ENCODE results near the gene TAC1.

TAC1 gene

GRCh38 chr7:97735075-97735474 lies 3.2 kb downstream of the TAC1 start:
- Histone ChIP-seq H3K9ac (ENCODE audit: low read length) (no peak overlapping the region), H3K4me2 (ENCODE audit: low read depth, low read length, poor library complexity, severe bottlenecking) (no peak overlapping the region), H3K9me2 (replicated peaks; ENCODE audit: insufficient read depth, low read length) (no peaks in the 10 kb centered on the region), H3K79me2 (ENCODE audit: insufficient read depth, low read length) (no peaks in the 10 kb centered on the region), H3K27ac (ENCODE audit: low read depth, low read length) (no peak overlapping the region), H3K9me3 (ENCODE audit: insufficient read depth, low read length) (no peaks in the 10 kb centered on the region), H2AFZ (ENCODE audit: low read depth, low read length, severe bottlenecking) (no peak overlapping the region), H3K36me3 (ENCODE audit: low read length) (no peaks in the 10 kb centered on the region), H3F3A (ENCODE audit: insufficient read depth) (no peaks in the 10 kb centered on the region), H3K4me3 (ENCODE audit: insufficient read depth, low read length, poor library complexity, severe bottlenecking) (no peak overlapping the region), H4K20me1 (ENCODE audit: low read depth, low read length) (no peaks in the 10 kb centered on the region), H3K27me3 (ENCODE audit: low read length) (no peaks in the 10 kb centered on the region)
- TF ChIP-seq EZH2phosphoT487 (conservative IDR thresholded peaks at IDR 0.05; ENCODE audit: low read length) = no peak
- TF ChIP-seq, protein P1, sequence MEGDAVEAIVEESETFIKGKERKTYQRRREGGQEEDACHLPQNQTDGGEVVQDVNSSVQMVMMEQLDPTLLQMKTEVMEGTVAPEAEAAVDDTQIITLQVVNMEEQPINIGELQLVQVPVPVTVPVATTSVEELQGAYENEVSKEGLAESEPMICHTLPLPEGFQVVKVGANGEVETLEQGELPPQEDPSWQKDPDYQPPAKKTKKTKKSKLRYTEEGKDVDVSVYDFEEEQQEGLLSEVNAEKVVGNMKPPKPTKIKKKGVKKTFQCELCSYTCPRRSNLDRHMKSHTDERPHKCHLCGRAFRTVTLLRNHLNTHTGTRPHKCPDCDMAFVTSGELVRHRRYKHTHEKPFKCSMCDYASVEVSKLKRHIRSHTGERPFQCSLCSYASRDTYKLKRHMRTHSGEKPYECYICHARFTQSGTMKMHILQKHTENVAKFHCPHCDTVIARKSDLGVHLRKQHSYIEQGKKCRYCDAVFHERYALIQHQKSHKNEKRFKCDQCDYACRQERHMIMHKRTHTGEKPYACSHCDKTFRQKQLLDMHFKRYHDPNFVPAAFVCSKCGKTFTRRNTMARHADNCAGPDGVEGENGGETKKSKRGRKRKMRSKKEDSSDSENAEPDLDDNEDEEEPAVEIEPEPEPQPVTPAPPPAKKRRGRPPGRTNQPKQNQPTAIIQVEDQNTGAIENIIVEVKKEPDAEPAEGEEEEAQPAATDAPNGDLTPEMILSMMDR (IDR thresholded peaks at IDR 0.05; ENCODE audit: insufficient read depth, low read length, poor library complexity, severe bottlenecking) = no peak

DNA sequence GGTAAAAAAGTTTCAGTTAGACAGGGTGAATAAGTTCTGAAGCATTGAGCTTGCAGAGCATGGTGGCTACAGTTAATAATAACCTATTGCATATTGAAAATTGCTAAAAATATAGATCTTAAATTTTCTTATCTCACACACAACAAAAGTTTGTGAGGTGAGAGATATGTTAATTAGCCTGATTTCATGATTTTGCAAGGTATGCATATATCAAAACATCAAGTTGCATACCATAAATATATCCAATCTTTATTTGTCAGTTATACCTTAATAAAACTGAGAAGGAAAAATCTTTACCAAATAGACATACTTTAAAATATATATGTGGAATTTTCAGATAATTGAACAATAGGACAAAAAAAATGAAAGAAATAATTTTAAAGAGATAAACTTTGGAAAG lies 16.6 kb downstream of the TAC1 start:
- Histone ChIP-seq H3K27ac (ENCODE audit: low read depth, low read length) (no peak overlapping the region), H3K79me2 (ENCODE audit: insufficient read depth, low read length) (no peaks in the 10 kb centered on the region), H3K9ac (ENCODE audit: low read length) (no peak overlapping the region), H3K27me3 (ENCODE audit: low read length) (no peaks in the 10 kb centered on the region), H3K36me3 (ENCODE audit: low read length) (no peaks in the 10 kb centered on the region), H2AFZ (ENCODE audit: low read depth, low read length, severe bottlenecking) (no peak overlapping the region), H3K9me3 (ENCODE audit: insufficient read depth, low read length) (no peaks in the 10 kb centered on the region), H3K9me2 (replicated peaks; ENCODE audit: insufficient read depth, low read length) (no peaks in the 10 kb centered on the region), H3K4me3 (ENCODE audit: insufficient read depth, low read length, poor library complexity, severe bottlenecking) (no peak overlapping the region), H4K20me1 (ENCODE audit: low read depth, low read length) (no peaks in the 10 kb centered on the region), H3F3A (ENCODE audit: insufficient read depth) (no peaks in the 10 kb centered on the region), H3K4me2 (ENCODE audit: low read depth, low read length, poor library complexity, severe bottlenecking) (no peak overlapping the region)
- TF ChIP-seq, protein P1 (IDR thresholded peaks at IDR 0.05; ENCODE audit: insufficient read depth, low read length, poor library complexity, severe bottlenecking) = no peak
- no peak for TF ChIP-seq EZH2phosphoT487 (conservative IDR thresholded peaks at IDR 0.05; ENCODE audit: low read length)

GRCh38 chr7:97751566-97751965 lies 19.7 kb downstream of the TAC1 start:
- no peak overlapping the region for H3K27ac ChIP-seq (ENCODE audit: low read depth, low read length)
- no peaks in the 10 kb centered on the region for H3K9me2 ChIP-seq (replicated peaks; ENCODE audit: insufficient read depth, low read length)
- H4K20me1 ChIP-seq (ENCODE audit: low read depth, low read length) = no peaks in the 10 kb centered on the region
- TF ChIP-seq, protein P1 (IDR thresholded peaks at IDR 0.05; ENCODE audit: insufficient read depth, low read length, poor library complexity, severe bottlenecking) = no peak
- TF ChIP-seq EZH2phosphoT487 (conservative IDR thresholded peaks at IDR 0.05; ENCODE audit: low read length) = no peak
- H3K36me3 ChIP-seq (ENCODE audit: low read length) = no peaks in the 10 kb centered on the region
- no peak overlapping the region for H3K9ac ChIP-seq (ENCODE audit: low read length)
- H3K4me3 ChIP-seq (ENCODE audit: insufficient read depth, low read length, poor library complexity, severe bottlenecking) = no peak overlapping the region
- no peaks in the 10 kb centered on the region for H3K27me3 ChIP-seq (ENCODE audit: low read length)
- H3K9me3 ChIP-seq (ENCODE audit: insufficient read depth, low read length) = no peaks in the 10 kb centered on the region
- H3K79me2 ChIP-seq (ENCODE audit: insufficient read depth, low read length) = no peaks in the 10 kb centered on the region
- H3F3A ChIP-seq (ENCODE audit: insufficient read depth) = no peaks in the 10 kb centered on the region
- H3K4me2 ChIP-seq (ENCODE audit: low read depth, low read length, poor library complexity, severe bottlenecking) = no peak overlapping the region
- no peak overlapping the region for H2AFZ ChIP-seq (ENCODE audit: low read depth, low read length, severe bottlenecking)

All from SU-DHL-6 (cell line).